Measurements from ENCODE around the gene RAI14. TPM values are rescaled to one million over a fixed set of nuclear protein-coding genes. Genes with fewer than 3 reads are reported as not detected.
A peak's percentile ranks its signal among the peaks of the same experiment; 100 is the strongest.

RAI14 gene
- total RNA-seq, 1 donor from 2014 or later: 1.2 TPM

DNA sequence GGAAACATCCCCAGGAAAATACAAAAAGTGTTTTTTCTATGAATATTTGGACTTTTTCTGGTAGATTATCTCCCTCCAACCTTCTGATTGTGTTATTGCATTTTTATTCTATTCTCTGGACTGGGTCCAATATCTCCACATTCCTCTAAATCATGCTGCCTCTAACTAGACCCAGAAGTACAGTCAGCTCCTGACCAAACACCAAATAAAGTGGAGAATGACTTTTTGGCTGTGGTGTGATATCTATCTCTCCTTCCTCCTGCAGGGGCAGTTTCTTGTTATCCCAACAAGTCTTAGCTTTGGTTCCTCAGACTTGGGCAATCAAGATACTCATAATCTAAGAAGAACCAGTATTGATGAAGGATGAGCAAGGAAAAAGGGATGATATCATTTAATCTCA, 3.2 kb upstream of the RAI14 start:
- Mint-ChIP-seq H3K36me3 (ENCODE audit: low read depth) (peaks cover 2% of the 10 kb centered on the region), H3K27ac (no peak overlapping the region), H3K27me3 (ENCODE audit: insufficient read depth) (peaks cover 47% of the 10 kb centered on the region), H3K9me3 (no peaks in the 10 kb centered on the region), H3K4me3 (no peak overlapping the region), H3K4me1 (ENCODE audit: low read depth) (peaks cover 17% of the 10 kb centered on the region)
- DNase-seq (ENCODE audit: low spot score): no peak
- intact Hi-C loops (cut with micrococcal nuclease): loop anchor here (10.0 kb wide), 1 partner anchor 128 kb away; no protein-coding TSS in a partner anchor

- intact Hi-C loops (cut with micrococcal nuclease): loop anchor here (10.0 kb wide), 1 partner anchor 129 kb away; no protein-coding TSS in a partner anchor
- Mint-ChIP-seq H3K4me1 (ENCODE audit: low read depth) (peaks cover 18% of the 10 kb centered on the region), H3K4me3 (no peak overlapping the region), H3K9me3 (no peaks in the 10 kb centered on the region), H3K36me3 (ENCODE audit: low read depth) (peaks cover 2% of the 10 kb centered on the region), H3K27ac (no peak overlapping the region), H3K27me3 (ENCODE audit: insufficient read depth) (peaks cover 54% of the 10 kb centered on the region)
- no peak for DNase-seq (ENCODE audit: low spot score)
These were observed 2.4 kb upstream of the RAI14 start for GRCh38 chr5:34653708-34654107.

GRCh38 chr5:34655354-34655991, 655 bp upstream of the RAI14 start:
- no peaks in the 10 kb centered on the region for H3K9me3 Mint-ChIP-seq
- H3K4me3 Mint-ChIP-seq: peak overlapping the region; percentile 86
- intact Hi-C loops (cut with micrococcal nuclease): loop anchor here (5.0 to 10.0 kb wide), 2 partner anchors 131 to 182 kb away; partner anchors contain the start of gene TTC23L
- H3K36me3 Mint-ChIP-seq (ENCODE audit: low read depth): peaks cover 2% of the 10 kb centered on the region
- H3K27me3 Mint-ChIP-seq (ENCODE audit: insufficient read depth): peaks cover 60% of the 10 kb centered on the region
- H3K27ac Mint-ChIP-seq: peak overlapping the region; percentile 29
- DNase-seq (ENCODE audit: low spot score): peak; percentile 2
- peaks cover 18% of the 10 kb centered on the region for H3K4me1 Mint-ChIP-seq (ENCODE audit: low read depth)

- Mint-ChIP-seq H3K27me3 (ENCODE audit: insufficient read depth) (peaks cover 54% of the 10 kb centered on the region), H3K9me3 (no peaks in the 10 kb centered on the region), H3K27ac (no peak overlapping the region), H3K4me1 (ENCODE audit: low read depth) (peaks cover 18% of the 10 kb centered on the region), H3K4me3 (peak overlapping the region; percentile 32), H3K36me3 (ENCODE audit: low read depth) (peaks cover 2% of the 10 kb centered on the region)
- intact Hi-C loops (cut with micrococcal nuclease): loop anchor here (5.0 to 10.0 kb wide), 2 partner anchors 132 to 181 kb away; partner anchors contain the start of gene TTC23L
- DNase-seq (ENCODE audit: low spot score): no peak
These were observed 659 bp downstream of the RAI14 start for GRCh38 chr5:34656700-34657273.

DNA sequence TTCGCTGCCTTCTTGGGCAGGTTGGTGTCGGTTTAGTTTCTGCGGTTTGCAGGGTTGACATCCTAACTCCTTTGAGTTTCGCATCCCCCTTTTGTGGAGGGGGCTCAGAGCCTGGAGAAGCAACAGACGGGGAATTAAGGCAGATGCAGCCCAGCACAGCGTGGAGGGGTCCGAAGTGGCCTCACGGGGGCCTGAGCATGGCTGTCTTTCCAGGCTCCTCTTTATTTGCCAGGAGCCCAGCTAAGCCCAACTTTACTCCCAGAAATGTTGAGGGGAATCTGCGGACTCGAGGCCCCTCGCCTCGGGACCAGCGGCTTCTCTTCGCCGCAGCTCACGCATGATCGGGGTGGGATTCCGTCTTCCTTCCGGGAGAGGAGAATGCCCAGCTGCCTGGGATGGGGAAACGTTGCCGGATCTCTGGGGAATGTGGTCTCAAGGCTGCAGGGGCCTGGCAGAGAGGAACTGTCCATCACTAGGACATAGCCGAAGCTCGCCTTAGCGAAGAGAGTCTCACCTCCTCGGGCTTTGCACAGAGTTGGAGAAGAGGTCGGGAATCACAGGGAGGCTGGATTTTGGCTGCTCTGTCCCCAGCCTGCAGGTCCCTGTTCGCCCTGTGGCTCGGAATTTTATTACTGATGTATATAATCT, 1.3 kb downstream of the RAI14 start:
- peaks cover 2% of the 10 kb centered on the region for H3K36me3 Mint-ChIP-seq (ENCODE audit: low read depth)
- H3K9me3 Mint-ChIP-seq: no peaks in the 10 kb centered on the region
- DNase-seq (ENCODE audit: low spot score): no peak
- peaks cover 51% of the 10 kb centered on the region for H3K27me3 Mint-ChIP-seq (ENCODE audit: insufficient read depth)
- peak overlapping the region; percentile 32 for H3K4me3 Mint-ChIP-seq
- intact Hi-C loops (cut with micrococcal nuclease): loop anchor here (5.0 to 10.0 kb wide), 2 partner anchors 133 to 180 kb away; partner anchors contain the start of gene TTC23L
- H3K4me1 Mint-ChIP-seq (ENCODE audit: low read depth): peaks cover 18% of the 10 kb centered on the region
- no peak overlapping the region for H3K27ac Mint-ChIP-seq

- intact Hi-C loops (cut with micrococcal nuclease): loop anchor here (5.0 to 10.0 kb wide), 2 partner anchors 133 to 179 kb away; partner anchors contain the start of gene TTC23L
These were observed 1.9 kb downstream of the RAI14 start for GRCh38 chr5:34657988-34658387.

GRCh38 chr5:34659168-34659567, 3.0 kb downstream of the RAI14 start:
- DNase-seq (ENCODE audit: low spot score): no peak
- H3K36me3 Mint-ChIP-seq (ENCODE audit: low read depth): peaks cover 2% of the 10 kb centered on the region
- no peak overlapping the region for H3K27ac Mint-ChIP-seq
- H3K9me3 Mint-ChIP-seq: no peaks in the 10 kb centered on the region
- peaks cover 18% of the 10 kb centered on the region for H3K4me1 Mint-ChIP-seq (ENCODE audit: low read depth)
- peaks cover 40% of the 10 kb centered on the region for H3K27me3 Mint-ChIP-seq (ENCODE audit: insufficient read depth)
- intact Hi-C loops (cut with micrococcal nuclease): loop anchor here (5.0 to 10.0 kb wide), 2 partner anchors 134 to 178 kb away; partner anchors contain the start of gene TTC23L
- H3K4me3 Mint-ChIP-seq: no peak overlapping the region

More at GRCh38 chr5:34657988-34658387, 1.9 kb downstream of the RAI14 start:
- Mint-ChIP-seq H3K36me3 (ENCODE audit: low read depth) (peaks cover 2% of the 10 kb centered on the region), H3K4me1 (ENCODE audit: low read depth) (peaks cover 18% of the 10 kb centered on the region), H3K4me3 (peak overlapping the region; percentile 27), H3K27me3 (ENCODE audit: insufficient read depth) (peaks cover 49% of the 10 kb centered on the region), H3K9me3 (no peaks in the 10 kb centered on the region), H3K27ac (no peak overlapping the region)
- no peak for DNase-seq (ENCODE audit: low spot score)

DNA sequence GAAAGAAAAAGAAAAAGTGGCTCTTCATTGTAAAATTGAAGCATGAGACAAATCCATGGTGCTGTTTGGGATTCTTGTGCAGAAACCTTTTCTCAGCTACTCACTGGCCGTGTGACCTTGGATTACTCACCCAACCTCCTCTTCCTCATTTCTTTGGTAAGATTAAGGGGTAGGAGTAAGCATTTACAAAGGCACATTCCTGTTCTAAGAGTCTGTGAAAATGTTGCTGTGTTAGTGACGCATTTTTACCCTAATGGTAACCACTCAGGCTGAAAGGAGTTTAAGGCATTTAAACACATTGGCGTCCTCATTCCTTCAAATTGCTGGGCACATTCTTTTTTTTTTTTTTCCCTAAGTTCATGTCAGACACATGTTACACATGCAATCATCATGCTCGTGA, 4.3 kb downstream of the RAI14 start:
- DNase-seq (ENCODE audit: low spot score): no peak
- peaks cover 14% of the 10 kb centered on the region for H3K4me1 Mint-ChIP-seq (ENCODE audit: low read depth)
- H3K4me3 Mint-ChIP-seq: no peak overlapping the region
- intact Hi-C loops (cut with micrococcal nuclease): no loop called here
- H3K36me3 Mint-ChIP-seq (ENCODE audit: low read depth): peaks cover 2% of the 10 kb centered on the region
- no peaks in the 10 kb centered on the region for H3K9me3 Mint-ChIP-seq
- H3K27ac Mint-ChIP-seq: no peak overlapping the region
- H3K27me3 Mint-ChIP-seq (ENCODE audit: insufficient read depth): peaks cover 28% of the 10 kb centered on the region

- H3K9me3 Mint-ChIP-seq: no peaks in the 10 kb centered on the region
- H3K27ac Mint-ChIP-seq: no peak overlapping the region
- intact Hi-C loops (cut with micrococcal nuclease): no loop called here
- H3K4me3 Mint-ChIP-seq: no peak overlapping the region
- H3K27me3 Mint-ChIP-seq (ENCODE audit: insufficient read depth): peaks cover 6% of the 10 kb centered on the region
- no peaks in the 10 kb centered on the region for H3K4me1 Mint-ChIP-seq (ENCODE audit: low read depth)
- DNase-seq (ENCODE audit: low spot score): no peak
- H3K36me3 Mint-ChIP-seq (ENCODE audit: low read depth): no peaks in the 10 kb centered on the region
These were observed 7.8 kb downstream of the RAI14 start for GRCh38 chr5:34663771-34664496.

DNA sequence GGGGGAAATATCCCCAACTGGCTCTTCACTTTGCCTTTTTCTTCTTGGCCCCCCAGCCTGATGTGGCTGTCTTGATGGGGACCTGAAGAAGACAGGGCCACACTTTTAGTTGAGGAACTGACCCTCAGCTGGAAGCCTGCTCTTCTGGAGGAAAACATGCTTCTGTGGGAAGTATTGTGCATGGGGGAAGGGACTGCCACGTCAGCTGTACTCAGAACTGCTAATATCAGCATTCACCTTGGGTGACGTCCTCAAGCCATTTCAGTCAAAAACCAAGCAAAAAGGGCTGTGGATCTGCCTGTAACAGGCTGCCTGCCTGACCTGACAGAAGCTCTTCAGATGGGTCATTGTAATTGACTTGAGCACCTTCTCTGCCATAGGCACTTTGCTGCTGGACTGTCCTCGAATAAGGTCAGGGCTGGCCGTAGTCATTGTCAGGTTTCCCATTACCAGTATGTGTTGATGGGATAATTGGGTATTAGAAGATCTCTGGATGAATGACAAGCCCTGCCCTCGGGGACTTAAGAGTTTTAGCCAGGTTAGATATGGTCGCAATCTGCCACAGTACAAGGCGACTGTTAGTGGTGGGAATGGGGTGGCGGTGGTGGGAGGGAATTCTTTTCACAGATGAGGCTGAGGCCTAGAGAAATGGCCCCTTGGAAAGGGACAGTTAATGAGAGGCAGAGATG, 10.4 kb downstream of the RAI14 start:
- no peaks in the 10 kb centered on the region for H3K4me1 Mint-ChIP-seq (ENCODE audit: low read depth)
- H3K4me3 Mint-ChIP-seq: no peak overlapping the region
- no peaks in the 10 kb centered on the region for H3K27me3 Mint-ChIP-seq (ENCODE audit: insufficient read depth)
- no peaks in the 10 kb centered on the region for H3K9me3 Mint-ChIP-seq
- H3K27ac Mint-ChIP-seq: no peak overlapping the region
- DNase-seq (ENCODE audit: low spot score): no peak
- intact Hi-C loops (cut with micrococcal nuclease): no loop called here
- no peaks in the 10 kb centered on the region for H3K36me3 Mint-ChIP-seq (ENCODE audit: low read depth)

DNA sequence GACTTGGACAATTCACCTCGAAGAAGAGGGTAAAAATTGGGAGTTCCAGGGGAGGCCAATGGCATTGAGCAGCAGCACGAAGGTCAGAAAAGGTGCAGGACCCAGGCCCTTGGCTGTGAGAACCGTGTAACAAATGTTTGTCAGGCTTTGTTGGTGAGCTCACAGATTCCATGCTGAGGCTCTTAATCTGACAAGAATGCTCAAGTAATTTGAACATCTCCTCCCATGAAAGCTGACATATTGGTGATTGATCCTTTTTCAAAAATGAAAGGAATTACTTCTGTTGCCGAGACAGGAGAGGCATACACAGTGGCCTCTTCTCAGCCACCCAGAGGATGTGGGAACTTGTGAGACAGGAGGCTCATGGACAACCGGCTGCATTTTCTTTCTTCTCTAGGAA, 11.6 kb downstream of the RAI14 start:
- H3K27me3 Mint-ChIP-seq (ENCODE audit: insufficient read depth): peaks cover 2% of the 10 kb centered on the region
- no peak overlapping the region for H3K27ac Mint-ChIP-seq
- H3K4me1 Mint-ChIP-seq (ENCODE audit: low read depth): no peaks in the 10 kb centered on the region
- no peak for DNase-seq (ENCODE audit: low spot score)
- H3K36me3 Mint-ChIP-seq (ENCODE audit: low read depth): no peaks in the 10 kb centered on the region
- intact Hi-C loops (cut with micrococcal nuclease): no loop called here
- H3K4me3 Mint-ChIP-seq: no peak overlapping the region
- no peaks in the 10 kb centered on the region for H3K9me3 Mint-ChIP-seq

- intact Hi-C loops (cut with micrococcal nuclease): no loop called here
- H3K4me3 Mint-ChIP-seq: no peak overlapping the region
- H3K36me3 Mint-ChIP-seq (ENCODE audit: low read depth): no peaks in the 10 kb centered on the region
These were observed 13.9 kb downstream of the RAI14 start for GRCh38 chr5:34669931-34670516.

More at GRCh38 chr5:34669931-34670516, 13.9 kb downstream of the RAI14 start:
- no peaks in the 10 kb centered on the region for H3K9me3 Mint-ChIP-seq
- no peak for DNase-seq (ENCODE audit: low spot score)
- H3K27ac Mint-ChIP-seq: no peak overlapping the region
- peaks cover 4% of the 10 kb centered on the region for H3K27me3 Mint-ChIP-seq (ENCODE audit: insufficient read depth)
- H3K4me1 Mint-ChIP-seq (ENCODE audit: low read depth): no peaks in the 10 kb centered on the region

Data from activated T-helper 1 cell treated with anti-CD3 and anti-CD28 coated beads, Interleukin-12 subunit alpha, Interleukin-12 subunit beta, Interleukin-2, Interleukin-4 antibody, amounts not matched to agents 30 ng/mL and 10 ng/mL and 1 ng/mL, durations not matched to agents 14 hours and 24 hours and 36 hours (primary cell).